Erythroblast (primary cell): ENCODE data around the gene HEY2.
"Not testable (repeated sequence)": the region's sequence is repeated elsewhere in the genome, so short reads cannot be mapped to it uniquely, and the experiment has no call there.

Experiments
- GATA1 ChIP-seq: IDR thresholded peaks from 2 replicates; pipeline ENCODE4 v1.6.1; 2011; ENCODE audit warnings: low read depth, mild to moderate bottlenecking, control low read depth, low read length, moderate library complexity
- POLR2A ChIP-seq: IDR thresholded peaks from 2 replicates; pipeline ENCODE4 v1.6.1; 2011; ENCODE audit warnings: mild to moderate bottlenecking, low read length

GRCh38 chr6:125703882-125704281, 45.5 kb upstream of the HEY2 start:
- TF ChIP-seq POLR2A, GATA1: not testable (repeated sequence)
